GF-D8 (cell line): Measurements from ENCODE around the gene FMO5.
"Not testable (repeated sequence)": the region's sequence is repeated elsewhere in the genome, so short reads cannot be mapped to it uniquely, and the experiment has no call there.

Experiments
- DNase-seq: peaks from one replicate; lab custom pipeline; 2025; lab: John Stamatoyannopoulos, UW

Gene FMO5

GRCh38 chr1:147238925-147239820 lies 14.0 kb upstream of the FMO5 start:
- no peak for DNase-seq

- DNase-seq = no peak
Observed at GRCh38 chr1:147238053-147238902, 13.1 kb upstream of the FMO5 start.

GRCh38 chr1:147236959-147237791 lies 12.0 kb upstream of the FMO5 start:
- no peak for DNase-seq

GRCh38 chr1:147236448-147236847 lies 11.3 kb upstream of the FMO5 start:
- no peak for DNase-seq

DNA sequence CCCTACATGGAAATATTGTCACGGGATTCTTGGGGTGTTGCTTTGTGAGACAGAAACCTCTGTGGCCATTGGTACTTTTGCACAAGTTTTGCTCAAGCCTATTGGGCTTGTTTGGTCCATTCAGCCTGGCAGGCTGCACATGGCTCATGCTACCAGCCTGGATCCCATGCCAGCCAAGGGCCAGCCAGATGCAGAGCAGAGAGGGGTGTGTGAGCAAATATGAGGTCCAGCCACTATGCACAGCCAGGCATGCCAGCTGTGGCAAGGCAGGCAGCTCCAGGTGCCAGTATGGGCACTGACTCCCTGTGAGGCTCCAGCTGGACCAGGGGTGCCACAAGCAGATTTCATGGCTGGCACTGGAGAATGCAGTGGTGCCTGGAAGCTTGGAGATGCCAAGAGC lies 10.7 kb upstream of the FMO5 start:
- no peak for DNase-seq

GRCh38 chr1:147233903-147234302 lies 8.8 kb upstream of the FMO5 start:
- DNase-seq = not testable (repeated sequence)

- DNase-seq = not testable (repeated sequence)
Observed at GRCh38 chr1:147231032-147231431, 5.9 kb upstream of the FMO5 start.

DNA sequence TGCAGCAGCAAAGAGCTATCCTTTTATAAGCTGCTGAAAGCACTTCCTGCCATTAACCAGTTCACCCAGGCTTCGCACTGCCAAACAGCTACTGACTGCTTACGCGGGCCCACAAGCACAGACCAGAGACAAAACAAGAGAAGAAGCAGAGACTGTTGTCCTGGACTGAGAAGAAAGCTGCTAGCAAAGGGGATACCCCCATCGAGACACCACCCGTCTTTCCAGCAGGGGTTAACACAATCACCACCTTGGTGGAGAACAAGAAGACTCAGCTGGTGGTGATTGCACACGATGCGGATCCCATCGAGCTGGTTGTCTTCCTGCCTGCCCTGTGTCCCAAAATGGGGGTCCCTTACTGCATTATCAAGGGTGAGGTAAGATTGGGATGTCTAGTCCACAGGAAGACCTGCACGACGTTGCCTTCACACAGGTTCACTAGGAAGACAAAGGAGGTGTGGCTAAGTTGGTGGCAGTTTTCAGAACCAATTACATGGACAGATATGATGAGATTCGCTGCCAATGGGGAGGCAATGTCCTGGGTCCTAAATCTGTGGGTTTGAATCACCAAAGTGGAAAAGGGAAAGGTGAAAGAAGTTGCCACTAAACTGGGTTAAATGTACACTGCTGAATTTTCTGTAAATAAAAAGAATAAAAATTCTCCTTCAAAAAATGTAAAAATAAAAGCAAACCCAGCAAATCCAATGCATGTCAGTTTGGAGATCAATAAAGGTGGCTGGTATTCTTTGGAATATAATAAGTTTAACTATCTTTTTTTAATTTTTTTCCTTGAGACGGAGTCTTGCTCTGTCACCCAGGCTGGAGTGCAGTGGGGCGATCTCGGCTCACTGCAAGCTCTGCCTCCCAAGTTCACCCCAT lies 1.2 kb downstream of the FMO5 start:
- DNase-seq = no peak

GRCh38 chr1:147218606-147219005 lies 6.5 kb downstream of the FMO5 start:
- DNase-seq = no peak

- DNase-seq = no peak
Observed at GRCh38 chr1:147217141-147217540, 8.0 kb downstream of the FMO5 start.

- DNase-seq = no peak
Observed at GRCh38 chr1:147216124-147216523, 9.0 kb downstream of the FMO5 start.

DNA sequence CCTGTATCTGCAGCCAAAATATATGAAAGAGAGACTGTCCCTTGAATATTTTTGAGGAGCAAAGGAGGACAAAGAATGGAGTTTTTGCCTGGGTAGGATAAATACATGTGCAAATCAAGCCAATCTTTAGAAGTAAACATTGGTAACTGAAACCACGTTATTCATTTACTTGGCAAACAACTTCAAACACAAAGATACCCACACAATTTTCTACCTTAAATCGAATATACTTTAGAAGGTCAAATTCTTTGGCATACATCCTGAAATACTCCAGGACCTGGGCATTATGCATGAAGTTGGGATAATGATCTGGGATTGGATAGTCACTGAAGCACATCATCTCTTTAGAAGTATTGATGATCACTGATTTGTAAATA lies 9.6 kb downstream of the FMO5 start:
- no peak for DNase-seq

DNA sequence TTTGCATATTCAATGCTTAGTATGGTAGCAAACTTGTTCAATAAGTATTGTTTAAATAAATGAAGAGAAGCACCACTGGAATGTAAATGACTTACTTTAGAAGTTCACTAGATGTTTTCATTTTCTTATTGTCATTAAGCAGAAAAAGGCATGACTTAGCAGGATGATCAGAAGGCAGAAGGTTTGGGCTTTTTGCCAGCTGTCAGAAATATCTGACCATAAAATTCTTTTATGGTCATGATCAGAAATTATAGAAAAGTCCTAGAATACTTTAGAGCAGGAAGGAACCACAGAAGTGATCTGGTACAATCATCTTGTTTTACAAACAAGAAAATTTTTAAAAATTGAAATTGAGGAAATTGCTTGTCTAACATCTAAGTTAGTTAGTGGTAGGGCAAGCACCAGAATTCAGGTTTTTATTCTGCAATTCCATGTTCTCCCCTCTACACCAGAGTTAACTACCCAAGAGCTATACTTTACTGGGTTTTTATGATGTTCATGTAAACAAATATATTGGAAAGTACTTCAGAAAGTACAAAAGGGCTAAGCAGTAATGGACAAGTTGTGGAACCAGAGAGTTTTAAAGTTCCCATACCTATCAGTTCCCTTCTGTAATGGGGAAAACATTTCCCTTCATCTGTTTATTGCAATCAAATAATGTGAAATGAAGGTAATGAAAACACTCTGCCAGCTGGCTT lies 10.1 kb downstream of the FMO5 start:
- DNase-seq = no peak

DNA sequence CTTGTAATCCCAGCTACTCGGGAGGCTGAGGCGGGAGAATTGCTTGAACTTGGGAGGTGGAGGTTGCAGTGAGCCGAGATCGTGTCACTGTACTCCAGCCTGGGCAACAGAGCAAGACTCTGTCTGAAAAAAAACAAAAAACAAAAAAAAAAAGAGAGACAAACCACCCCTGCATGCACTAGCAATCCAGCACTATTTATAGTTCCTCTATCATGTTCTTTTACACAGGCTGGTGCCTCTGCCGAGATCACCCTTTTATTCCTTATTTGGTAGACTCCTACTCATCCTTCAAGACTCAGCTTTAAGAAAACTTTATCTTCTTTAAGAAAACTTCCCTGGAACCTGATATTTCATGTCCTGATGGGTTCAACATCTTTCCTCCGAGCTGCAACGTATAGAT lies 10.8 kb downstream of the FMO5 start:
- DNase-seq = no peak

- no peak for DNase-seq
Observed at GRCh38 chr1:147213271-147213670, 11.9 kb downstream of the FMO5 start.

DNA sequence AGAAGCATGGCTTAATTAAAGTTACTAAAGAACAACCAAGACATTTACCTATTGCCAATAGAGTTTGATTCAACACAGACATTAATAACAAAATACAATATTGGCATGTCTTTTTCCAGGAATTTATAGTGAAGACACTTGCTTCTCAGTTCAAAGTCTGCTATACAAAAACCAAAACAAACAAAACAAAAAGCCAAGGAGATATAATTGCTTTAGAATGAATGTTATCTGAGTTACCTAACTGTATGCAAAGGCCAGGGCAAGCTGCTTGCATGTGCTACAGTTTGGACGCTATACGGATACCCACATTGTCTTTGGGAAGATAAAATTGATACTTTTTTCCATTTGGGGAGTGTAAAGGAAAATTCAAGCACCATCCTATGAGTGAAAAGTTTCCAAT lies 13.6 kb downstream of the FMO5 start:
- no peak for DNase-seq

GRCh38 chr1:147210987-147211386 lies 14.2 kb downstream of the FMO5 start:
- DNase-seq = no peak

- no peak for DNase-seq
Observed at GRCh38 chr1:147209825-147210821, 15.0 kb downstream of the FMO5 start.

GRCh38 chr1:147208619-147209018 lies 16.5 kb downstream of the FMO5 start:
- no peak for DNase-seq
